ENCODE data around the gene IL17A.
"Not testable (repeated sequence)": the region's sequence is repeated elsewhere in the genome, so short reads cannot be mapped to it uniquely, and the experiment has no call there.

The IL17A gene

GRCh38 chr6:52164319-52165094, 21.7 kb upstream of the IL17A start:
- DNase-seq: no peak

DNA sequence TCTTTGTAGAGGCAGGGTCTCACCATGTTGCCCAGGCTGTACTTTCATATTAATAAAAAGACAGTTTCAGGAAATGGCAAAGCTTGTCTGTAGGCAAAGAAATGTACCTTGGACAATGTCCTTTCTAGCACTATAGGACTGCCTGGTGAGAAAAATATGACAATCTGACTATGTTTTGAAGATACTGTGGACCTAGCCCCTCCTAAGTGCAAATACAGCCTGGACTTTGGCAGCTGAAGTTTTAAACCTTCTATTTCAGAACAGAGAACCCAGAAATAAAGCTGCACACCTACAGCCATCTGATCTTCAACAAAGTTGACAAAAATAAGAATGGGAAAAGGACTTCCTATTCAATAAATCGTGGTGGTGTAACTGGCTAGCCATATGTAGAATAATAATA, 18.9 kb upstream of the IL17A start:
- DNase-seq: no peak

DNA sequence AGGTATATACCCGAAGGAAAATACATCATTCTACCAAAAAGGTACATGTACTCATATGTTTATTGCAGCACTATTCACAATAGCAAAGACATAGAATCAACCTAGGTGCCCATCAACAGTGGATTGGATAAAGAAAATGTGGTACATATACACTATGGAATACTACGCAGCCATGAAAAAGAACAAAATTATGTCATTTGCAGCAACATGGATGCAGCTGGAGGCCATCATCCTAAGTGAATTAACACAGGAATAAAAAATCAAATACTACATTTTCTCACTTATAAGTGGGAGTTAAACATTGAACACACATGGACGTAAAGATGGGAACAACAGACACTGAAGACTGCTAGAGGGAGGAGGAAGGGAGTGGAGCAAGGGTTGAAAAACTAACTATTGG, 17.8 kb upstream of the IL17A start:
- DNase-seq: not testable (repeated sequence)

DNA sequence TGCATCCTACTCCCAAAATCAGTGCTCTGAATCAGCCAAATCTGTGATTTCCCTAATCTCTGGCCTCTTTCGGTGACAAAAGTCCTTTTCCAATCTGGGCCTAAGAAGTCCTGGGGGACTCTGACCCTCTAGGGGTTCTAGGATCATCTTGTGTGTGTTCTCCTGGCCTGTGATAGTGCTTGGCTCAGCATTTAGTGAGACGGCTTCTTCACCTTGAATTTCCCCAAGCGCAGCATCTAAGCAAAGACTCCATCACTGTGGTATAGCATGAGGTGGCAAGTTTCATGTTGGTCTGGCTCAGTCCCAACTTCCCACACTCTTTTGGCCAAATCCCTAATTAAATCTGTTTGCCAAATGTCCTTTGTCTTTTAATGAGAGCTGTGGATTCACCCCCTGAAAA, 12.1 kb upstream of the IL17A start:
- DNase-seq: no peak

DNA sequence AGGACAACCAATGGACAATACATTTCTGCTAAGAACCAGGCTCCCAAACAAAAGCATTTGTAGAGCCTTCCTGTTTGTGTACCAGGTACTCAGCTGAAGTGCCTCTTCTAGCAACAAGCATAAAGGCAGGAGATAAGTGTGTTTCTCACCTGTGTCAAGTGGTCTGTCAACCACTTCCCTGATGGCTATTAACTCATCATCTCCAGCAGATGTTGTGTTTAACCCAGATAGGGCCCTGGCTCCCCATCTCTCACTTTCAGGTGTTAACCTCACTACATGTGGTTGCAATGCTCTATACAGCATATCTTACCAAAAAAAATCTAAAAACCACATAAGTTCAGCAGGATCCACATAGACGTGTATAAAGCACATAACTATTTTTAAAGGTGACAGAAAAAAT, 9.6 kb upstream of the IL17A start:
- no peak for DNase-seq

DNA sequence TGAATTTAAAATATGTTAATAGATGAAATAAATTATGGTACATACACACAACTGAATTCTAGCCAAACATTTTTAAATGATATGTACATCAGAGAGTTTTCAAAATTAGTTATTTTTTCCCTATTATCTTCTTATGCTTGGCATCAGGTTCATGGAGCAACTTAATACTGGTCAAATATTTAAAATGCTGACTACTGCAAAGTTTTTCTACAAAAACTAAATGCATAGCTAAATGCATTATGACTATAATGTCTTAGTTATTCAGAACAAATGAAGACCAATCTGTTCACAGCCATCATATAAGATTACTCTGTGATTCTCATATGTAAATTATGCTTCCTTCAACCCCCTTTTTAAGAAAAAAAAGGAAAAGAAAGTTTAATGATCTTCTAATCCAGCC, 8.2 kb upstream of the IL17A start:
- DNase-seq: no peak

- DNase-seq: no peak
Measured at GRCh38 chr6:52180787-52181558, 5.2 kb upstream of the IL17A start.

DNA sequence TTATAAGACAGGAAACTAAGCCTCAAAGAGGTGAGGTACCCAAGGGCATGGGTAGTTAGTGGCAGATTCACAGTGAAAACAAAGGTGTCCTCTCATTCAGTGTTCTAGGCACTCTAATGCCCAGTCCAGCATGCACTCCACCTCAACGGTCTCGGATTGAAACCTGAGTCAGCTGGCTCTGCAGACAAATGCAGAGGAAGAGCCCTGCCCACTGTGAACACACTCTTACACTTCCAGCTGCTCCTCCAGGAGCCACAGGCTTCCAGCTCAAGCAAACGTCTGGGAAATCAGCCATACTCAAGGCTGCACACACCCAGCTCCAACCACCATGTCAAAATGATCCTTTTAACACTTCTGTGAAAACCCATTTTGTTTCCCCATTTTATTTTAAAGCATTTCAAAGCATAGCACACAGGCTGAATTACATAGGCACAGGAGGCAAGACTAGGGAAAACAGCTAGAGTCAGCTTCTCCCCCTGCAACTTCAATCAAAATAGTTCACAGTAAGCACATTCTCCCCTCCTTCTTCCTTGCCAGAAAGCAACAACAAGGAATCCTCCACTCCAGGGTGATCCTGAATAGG, 3.0 kb upstream of the IL17A start:
- no peak for DNase-seq

DNA sequence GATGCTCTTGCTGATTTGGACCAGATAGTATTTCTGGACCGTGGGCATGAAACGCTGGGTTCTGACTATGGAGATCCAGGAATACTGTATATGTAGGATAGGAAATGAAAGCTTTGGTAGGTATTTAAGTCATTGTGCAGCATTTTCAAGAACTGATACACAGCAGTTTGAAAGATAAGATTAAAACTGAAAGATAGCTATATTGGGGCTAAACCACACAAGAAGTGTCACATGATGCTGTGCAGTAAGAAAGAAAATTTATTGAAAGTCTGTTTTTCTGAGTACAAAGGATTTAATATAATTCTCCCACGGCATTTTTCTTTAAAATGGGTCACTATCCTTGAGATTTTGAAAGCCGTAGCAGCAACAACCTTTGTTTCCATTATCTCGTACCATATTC, 305 bp downstream of the IL17A start:
- no peak for DNase-seq

DNA sequence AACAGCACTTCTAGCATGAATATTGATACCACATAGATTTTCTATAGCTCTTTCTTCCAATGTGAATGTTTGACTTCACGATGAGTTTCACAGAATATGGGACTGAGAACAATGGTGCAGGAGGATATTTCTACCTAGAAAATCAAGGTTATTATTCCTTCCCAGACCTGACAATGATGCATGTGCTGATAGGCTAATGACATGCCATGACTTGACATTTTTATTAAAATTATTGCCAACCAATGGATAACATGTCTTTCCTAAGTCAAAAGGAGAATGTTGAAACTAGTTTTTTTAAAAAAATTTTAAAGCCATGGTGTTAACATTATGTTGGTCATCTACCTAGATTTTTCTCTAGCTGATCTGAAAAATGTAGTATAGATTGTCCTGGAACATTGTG, 923 bp downstream of the IL17A start:
- no peak for DNase-seq

DNA sequence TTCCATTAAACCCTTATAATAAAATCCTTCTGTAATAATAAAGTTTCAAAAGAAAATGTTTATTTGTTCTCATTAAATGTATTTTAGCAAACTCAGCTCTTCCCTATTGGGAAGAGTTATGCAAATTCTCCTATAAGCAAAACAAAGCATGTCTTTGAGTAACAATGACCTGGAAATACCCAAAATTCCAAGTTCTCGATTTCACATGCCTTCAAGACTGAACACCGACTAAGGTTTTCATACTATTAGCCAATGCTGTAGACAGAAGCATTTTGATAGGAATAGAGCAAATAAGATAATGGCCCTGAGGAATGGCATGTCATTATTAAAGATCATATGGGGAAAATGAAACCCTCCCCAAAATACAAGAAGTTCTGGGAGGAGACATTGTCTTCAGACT, 3.8 kb downstream of the IL17A start:
- no peak for DNase-seq

DNA sequence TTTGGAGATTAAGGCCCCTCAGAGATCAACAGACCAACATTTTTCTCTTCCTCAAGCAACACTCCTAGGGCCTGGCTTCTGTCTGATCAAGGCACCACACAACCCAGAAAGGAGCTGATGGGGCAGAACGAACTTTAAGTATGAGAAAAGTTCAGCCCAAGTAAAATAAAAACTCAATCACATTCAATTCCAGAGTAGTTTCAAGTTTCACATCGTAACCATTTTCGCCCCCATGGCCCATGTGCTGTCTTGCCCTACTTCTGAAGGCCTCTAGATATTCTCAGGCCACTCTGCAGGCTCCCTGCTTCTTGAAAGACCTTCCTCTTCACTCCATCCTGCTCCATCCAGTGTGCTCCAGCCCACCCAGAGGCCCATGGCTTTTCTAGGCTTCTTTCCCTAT, 4.2 kb downstream of the IL17A start:
- no peak for DNase-seq

DNA sequence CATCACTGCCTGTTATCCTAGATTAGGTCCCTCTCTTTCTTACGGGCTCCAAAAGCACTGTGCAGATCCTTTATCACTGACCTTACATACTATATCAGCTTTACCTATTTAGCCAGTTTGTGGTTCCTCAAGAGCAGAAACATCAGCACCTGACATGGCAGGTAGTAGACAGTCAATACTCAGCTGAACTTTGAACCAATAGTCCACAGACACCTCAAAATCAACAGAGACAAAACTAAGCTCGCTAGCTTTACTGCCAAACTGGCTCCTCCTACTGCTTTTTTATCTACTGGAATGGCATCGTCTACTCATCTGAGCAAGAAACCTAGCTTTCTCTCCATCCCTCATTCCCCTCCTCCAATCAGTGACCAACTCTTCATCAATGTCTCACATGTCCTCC, 5.6 kb downstream of the IL17A start:
- DNase-seq: no peak

- no peak for DNase-seq
Measured at GRCh38 chr6:52195886-52196285, 9.7 kb downstream of the IL17A start.

GRCh38 chr6:52200088-52200487, 13.9 kb downstream of the IL17A start:
- not testable (repeated sequence) for DNase-seq

GRCh38 chr6:52201046-52201445, 14.9 kb downstream of the IL17A start:
- no peak for DNase-seq

GRCh38 chr6:52201493-52201892, 15.3 kb downstream of the IL17A start:
- DNase-seq: no peak

GRCh38 chr6:52207066-52207465, 20.9 kb downstream of the IL17A start:
- DNase-seq: no peak

DNA sequence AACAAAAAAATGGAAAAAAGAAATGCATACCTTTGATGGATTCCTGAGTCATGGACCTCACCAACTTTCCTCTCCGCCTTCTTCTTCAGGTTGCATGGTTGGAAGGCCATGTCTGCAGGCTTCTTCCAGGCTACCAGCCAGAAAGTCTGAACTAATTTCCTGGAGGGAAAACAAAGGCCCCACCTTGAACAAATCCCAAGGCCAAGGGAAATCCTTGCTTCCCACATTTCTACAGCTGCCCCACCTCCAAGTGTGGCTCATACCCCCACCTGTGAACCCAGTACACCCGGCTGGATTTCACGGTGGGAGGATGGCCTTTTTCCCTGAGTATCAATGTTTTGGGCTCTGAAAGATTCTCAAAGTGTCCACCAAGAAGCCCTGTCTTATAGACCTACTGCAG, 22.4 kb downstream of the IL17A start:
- no peak for DNase-seq

DNA sequence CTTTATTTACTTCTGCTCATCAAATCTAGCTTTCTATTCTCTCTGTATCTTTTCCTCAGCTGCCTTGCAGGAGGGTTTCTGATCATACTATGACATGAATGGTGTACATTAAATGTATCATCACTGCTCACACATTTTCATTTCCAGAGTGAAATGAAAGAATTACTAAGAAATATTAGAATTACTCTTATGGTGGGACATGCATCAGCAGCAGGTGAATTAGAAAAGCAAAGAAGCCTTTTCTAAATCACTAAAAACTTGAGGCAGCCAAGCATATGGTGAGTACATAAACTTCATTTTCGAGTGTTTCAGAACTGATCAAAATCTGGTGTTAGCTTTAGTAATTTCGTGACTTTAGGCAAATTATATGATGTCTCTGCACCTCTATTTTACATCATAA, 23.6 kb downstream of the IL17A start:
- no peak for DNase-seq

- DNase-seq: no peak
Measured at GRCh38 chr6:52210227-52210626, 24.1 kb downstream of the IL17A start.

- no peak for DNase-seq
Measured at GRCh38 chr6:52213127-52213526, 27.0 kb downstream of the IL17A start.

GRCh38 chr6:52215787-52216186, 29.6 kb downstream of the IL17A start:
- DNase-seq: no peak

GRCh38 chr6:52216932-52217575, 30.9 kb downstream of the IL17A start:
- no peak for DNase-seq
